GM18861 (cell line): Measurements from ENCODE around the gene MAP4.

Source experiments
- ATAC-seq: cut with Tn5 transposase; IDR thresholded peaks from one replicate; pipeline ENCODE4 v1.9.1; 2021; ENCODE audit not compliant: unreplicated experiment

The MAP4 gene

DNA sequence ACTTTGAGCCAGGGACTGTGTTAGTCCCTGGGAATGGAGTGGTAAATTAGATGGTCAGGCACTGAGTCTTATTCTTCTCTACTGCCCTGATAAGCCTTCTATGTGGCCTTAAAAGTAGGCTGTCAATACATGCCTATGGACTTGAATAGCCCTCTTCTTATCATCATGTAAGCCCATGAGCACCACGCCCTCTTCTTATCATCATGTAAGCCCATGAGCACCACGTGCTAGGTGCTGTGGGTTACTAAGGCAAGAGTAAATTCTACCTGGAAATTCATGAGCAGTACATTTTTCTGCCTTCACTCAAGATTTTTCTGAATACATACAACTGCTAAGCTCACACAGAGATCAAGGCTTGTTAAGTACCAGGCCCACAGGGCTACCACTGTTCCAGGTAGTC lies 144.8 kb downstream of the MAP4 start:
- no peak for ATAC-seq

DNA sequence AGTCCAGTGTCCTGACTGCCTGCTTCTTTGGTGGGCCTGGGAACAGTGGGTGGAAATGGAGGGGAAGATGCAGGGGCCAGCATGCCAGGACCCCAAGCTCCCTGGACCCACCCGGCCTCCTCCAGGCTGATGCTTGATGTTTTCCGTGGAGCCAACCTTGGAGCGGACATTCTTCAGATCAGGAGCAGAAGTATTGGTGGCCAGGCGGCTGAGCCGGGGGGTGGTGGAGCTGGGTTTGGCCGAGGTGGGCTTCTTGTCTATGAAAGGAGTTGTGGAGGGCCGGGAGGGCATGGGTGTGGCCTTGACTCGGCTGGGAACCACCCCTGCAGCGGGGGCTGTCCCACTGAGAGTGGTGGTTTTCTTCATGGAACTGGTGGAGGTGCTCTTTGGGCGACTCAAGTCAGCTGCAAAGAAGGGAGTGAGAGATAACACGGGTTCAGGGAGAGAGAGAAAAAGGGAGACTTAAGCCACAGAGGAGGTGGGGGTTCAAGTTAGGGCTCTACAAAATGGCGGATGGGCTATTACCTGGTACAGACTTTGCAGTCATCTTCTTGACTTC lies 145.4 kb downstream of the MAP4 start:
- ATAC-seq = no peak

DNA sequence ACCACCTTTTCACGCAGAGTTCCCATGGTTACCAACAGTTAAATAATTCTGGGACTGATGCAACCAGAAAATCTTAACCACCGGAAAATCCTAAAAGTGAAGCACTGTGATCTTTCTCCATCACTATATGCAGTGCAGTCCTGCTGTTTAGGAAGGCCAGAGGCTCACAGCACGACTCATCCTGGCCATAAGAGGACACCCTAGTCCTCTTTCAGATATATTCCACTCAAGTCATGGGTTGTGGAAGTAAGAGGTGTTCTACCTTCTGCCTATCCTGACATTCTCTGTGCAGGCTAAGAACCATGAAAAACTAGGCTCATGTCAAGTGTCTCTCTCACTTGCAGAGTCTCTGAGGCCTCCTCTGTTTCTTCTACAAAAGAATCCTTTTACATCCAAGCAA lies 146.1 kb downstream of the MAP4 start:
- ATAC-seq = no peak

DNA sequence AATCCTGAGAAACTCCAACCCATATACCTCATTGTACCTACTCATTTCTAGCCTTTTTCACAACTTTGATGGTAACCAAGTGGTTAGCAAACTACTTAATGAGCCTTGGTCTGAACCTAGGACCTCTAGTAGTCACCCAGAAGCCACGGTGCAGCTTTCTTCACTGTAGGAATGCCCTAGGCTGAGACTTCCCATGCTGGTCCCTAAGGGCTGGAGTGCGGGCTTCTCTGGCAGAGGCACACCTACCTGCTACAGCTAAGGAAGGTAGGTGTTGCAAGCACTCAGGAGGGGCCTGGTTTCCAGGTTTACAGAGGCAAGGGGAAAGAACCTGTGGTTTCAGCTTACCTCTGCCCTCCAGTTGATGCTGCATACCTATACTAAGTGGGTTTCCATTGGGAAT lies 147.9 kb downstream of the MAP4 start:
- ATAC-seq = no peak

DNA sequence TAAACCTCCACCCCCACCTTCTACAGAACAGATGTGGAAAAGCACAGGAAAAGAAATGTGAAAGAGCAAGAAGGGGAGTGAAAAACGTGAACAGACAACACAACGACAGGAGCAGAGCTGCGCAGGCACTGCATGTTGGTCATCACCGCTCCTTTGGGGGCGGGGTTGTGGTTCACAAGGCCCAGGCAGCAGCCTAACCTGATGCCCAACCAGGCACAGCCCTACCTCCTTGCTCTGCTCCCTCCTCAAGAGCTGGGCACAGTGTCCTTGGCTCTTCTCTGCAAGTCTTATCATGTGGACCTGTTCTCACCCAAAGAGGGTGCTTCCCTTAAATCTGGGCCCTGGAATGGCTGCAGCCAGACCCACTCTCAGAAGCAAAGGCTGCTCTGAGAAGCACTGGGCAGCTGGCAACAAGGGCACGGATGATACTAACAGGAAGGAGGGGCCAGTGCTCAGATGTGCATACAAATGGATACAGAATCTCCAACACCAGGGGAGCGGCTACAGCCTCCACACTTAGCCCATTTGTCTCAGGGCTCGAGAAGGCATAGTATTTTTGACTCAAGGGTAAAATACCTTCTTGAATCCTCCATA lies 148.7 kb downstream of the MAP4 start:
- ATAC-seq = no peak

DNA sequence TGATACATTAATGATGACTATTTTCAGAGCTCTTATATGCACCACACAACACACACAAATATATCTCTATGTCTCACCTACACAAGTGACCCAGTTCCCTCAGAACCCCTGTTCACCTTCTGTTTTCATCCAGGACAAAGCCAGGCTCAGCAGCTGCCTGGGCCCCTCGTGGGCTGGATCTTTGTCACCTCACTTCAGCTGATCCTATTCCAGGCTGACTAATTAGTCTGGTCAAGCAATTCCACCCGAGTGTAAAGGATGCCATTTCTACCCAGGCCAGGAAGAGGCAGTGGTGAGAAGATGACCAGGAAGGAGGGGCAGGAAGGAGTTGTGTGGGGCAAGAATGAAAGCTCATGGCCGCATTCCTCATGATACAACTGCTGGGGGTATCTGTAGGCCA lies 151.0 kb downstream of the MAP4 start:
- ATAC-seq = no peak

DNA sequence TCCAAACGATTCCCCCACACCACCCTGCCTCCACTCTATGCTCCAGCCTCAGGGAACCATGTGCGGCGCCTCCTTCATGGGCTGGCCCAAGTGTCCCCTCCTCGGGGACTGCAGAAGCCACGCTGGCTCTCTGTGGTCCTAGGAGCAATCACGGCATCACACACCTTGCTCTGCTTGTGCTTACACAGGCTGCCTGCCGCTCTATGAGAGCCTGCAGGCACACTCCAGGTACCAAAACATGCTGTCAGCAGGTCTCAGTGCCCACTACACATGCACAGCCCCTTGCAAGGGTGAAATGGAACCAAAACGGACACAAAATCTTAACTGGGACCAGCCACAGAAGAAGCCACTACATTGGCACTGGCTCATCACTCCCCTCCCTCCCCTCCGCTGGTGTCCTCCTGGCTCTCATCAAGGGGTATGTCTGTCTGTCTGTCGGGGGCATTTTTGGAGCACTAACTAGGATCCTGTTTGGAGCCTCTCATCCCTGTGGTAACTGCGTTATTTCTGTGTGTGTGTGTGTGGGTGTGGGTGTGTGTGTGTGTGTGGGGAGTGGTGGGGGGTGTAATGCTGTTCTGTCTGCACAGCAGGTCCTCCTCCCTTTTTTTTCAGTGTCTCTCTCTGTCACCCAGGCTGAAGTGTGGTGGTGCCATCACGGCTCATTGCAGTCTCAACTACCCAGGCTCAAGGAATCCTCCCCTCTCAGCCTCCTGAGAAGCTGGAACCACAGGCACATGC lies 152.7 kb downstream of the MAP4 start:
- ATAC-seq = no peak

DNA sequence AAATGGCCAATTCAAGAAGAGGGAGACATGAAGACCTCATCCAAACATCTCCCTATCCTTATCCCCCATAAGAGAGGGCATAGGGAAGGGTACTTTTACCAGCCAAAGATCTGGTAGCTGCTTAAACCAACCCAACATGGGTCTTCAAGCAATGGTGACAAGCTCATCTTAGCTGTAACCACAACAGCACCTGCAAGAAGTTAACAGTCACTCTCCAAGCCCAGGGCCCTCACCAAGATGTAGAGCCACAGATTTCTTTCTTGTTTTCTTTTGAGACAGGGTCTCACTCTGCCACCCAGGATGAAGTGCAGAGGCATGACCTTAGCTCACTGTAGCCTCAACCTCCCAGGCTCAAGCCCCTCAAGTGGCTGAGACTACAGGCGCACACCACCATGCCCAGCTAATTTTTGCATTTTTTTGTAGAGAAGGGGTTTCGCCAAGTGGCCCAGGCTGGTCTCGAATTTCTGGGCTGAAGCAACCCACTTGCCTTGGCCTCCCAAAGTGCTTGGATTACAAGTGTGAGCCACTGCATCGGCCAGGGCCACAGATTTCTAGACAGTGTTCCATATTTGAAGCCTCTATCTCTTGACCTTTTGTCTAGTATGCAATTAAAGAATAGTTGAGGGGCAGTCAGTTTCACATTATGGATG lies 156.1 kb downstream of the MAP4 start:
- no peak for ATAC-seq

DNA sequence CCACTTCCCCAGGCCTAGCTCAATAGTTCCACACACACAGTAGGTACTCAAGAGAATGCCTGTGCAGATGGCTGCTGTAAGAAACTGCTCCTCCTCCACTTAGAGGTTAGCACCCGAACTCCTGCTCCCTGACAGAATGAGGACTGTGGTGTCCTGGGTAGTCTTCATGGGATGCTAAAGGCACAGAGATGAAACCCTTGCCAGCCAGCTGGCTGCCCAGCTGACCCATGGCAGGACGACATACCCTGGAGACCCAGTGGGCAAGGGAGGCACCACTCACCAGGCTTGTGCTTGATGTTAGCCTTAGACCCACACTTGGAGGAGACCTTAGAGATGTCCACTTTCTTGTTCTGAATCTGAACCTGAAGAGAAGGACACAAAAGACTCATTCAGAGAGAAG lies 159.1 kb downstream of the MAP4 start:
- ATAC-seq = no peak

DNA sequence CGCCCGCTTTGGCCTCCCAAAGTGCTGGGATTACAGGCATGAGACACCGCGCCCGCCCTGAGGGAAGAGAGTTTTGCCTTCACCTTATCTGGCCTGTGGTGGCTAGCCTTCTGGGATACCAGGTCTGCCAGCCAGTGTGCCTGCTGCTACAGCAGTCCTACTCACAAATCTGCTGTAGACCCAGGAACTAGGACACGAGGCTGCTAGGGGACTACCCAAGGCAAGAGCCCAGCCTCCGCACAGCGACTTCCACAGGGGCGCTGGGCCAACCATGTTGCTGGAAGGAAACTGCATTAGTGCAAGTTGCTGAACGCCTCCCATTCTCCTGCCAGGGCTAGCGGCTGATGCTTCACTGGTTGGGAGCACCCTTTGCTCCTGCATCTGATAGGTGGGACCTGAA lies 159.5 kb downstream of the MAP4 start:
- no peak for ATAC-seq

DNA sequence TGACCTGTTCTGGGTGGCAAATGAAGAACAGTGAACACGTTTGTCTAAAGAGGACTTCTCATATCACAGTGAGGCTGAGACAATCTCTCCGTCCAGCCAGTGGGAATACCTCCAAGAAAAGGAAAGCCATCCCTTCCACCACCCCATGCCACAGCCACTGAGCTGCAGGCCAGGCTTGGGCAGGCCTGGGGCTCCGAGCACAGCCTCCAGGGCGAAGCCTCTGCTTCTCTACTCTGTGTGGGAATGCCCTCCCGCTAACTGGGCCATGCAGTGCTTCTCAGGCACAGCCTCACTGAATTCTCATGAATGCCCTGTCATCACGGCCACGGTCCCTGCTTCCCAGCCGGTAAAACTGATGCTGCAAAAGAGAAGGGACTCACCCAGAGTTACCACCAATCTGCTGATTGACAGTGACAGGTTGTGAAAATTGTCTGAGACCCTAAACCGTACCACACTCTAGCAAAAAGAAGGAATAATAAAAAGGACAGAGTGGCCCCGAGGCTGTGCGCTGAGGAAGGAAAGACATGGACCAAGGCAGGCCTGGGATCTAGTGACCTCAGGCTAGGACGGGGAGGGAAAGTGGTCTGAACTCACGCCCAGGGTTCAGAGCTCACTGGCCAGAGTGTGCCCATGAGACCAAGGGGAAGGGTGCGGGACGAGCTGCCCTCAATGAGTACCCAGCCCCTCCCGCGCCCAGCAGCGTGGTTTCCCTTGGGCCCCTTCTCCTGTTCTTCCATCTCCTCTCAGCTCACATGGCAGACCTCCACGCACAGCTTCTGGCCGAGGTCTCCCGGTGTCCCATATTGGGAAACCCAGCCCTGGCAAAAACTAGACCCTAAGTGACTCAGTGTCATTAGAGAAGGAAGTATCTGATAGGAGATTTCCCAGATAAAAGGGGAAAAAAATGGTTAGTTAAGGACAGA lies 160.5 kb downstream of the MAP4 start:
- ATAC-seq = no peak

DNA sequence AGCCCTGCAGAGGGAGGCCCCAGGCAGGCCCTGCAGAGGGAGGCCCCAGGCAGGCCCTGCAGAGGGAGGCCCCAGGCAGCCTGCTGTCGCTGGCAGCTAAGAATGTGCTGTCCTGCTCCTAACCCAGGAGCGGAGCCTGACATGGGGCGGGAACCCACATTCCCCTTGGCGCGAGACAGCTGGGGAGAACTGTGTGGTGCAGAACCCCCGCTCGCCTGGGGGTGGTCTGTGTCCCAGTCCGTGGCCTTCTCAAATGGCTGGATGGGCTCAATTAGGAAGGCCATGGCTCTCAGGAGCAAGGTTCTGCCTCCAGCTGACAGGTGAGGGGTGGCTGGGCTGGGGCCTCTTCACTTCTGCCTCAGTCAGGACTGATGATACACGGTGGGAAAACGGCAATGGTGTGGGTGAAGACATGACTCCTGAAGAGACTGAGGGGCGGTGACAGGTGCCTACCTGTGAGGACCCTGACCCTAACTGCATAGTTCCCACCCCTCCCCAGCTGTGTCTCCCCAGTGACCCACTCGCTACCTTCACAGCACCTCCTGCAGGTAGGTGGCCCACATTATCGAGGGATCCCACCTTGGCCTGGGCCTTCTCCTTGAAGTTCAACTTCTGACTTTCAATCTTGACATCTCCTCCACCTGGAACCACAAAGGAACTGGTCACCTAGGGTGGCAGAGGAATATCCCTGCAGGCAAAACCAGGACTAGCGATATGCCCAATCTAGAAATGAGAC lies 161.3 kb downstream of the MAP4 start:
- ATAC-seq = no peak

DNA sequence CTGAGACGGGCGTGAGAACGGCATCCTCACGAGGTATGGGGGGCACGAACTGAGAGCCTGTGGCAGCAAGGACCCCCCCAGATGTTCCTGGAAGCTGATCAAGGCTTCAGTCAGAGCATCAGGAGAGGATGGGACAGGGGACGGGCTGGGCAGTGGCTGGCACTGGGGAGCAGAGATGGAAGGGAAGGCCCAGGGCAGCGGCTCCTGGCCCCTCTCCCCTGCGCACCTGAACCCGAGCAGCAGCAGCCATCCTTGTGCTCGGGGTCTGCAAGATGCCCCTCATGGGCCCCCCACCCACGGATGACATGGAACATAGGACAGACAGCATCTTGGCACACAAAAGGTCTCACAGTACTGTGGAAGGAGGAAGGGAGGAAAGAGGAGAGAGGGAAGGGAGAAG lies 161.9 kb downstream of the MAP4 start:
- ATAC-seq = no peak

DNA sequence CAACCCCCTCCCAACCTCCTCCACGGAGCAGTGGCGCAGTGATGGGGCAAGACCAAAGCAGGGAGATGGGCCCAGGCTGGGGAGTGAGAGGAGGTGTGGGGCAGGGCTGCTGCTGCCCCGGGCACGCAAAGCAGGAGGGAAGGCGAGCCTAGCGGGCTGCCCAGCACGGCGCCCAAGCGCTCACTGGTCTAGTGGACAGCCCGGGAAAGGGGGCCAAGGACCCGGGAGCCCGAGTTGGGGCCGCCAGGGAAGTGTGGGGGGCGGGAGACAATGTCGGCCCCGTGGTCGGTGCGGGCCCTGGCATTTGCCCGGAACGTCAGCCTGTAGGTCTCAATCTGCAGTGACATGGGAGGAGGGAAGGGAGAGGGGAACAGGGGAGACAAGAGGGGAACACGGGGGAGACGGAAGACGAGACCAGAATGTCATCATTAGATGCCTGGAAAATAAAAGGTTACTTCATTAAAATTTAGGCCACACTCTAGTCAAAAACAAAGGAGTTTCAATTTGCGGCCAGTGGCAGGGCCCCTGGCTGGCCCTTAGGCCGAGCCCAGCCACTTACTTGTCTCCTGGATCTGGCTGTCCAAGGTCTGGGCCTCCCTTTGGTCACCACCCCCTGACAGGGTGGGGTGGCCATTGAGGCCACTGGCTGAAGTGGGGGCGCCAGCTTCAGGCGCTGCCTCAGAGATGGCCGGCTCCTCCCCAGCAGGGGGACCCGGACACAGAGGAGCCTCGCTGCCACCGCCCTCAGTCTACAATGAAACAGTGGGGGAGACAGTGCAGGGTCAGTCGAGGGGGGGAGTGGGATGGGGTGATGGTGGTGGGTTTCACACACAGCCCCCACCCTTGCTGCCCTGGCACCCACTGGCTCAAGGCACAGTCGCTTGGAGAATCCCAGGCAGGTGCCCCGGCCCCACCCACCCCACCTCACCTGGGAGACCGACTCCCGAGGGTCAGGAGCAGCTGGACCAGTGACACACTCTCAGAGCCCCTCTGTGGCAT lies 163.3 kb downstream of the MAP4 start:
- no peak for ATAC-seq

DNA sequence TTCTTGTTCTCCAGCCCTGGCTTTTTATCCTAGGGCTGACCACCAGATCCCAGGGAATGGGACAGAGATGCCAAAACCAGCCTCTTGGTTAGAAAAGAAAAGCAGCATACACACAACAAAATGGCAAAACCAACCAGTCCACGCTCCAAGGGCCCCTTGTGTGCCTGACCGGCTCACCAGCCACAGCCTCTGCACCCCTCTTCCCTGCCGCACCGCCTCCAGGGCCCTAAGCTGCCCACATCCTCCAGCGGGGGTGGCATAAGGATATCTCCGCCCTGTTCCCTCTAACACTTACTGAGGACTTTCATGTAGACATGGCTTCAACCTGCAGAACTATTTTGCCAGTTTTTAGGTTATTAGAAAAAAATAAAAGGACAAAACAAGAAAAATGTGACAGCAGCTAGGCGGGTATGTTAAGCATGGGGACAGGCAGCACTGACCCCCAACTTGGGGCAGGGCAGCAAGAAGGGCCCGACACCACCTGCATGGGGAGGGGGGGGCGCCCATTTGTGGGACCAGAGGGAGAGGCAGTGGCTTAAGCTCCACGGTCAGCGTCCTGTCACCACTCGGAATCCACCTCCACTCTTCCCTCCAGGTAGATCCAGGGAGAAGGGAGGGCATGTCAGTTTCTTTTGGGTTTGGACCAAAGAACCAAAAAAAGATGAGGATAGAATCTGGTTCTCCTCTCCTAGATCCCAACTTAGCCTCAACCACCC lies 164.2 kb downstream of the MAP4 start:
- no peak for ATAC-seq

DNA sequence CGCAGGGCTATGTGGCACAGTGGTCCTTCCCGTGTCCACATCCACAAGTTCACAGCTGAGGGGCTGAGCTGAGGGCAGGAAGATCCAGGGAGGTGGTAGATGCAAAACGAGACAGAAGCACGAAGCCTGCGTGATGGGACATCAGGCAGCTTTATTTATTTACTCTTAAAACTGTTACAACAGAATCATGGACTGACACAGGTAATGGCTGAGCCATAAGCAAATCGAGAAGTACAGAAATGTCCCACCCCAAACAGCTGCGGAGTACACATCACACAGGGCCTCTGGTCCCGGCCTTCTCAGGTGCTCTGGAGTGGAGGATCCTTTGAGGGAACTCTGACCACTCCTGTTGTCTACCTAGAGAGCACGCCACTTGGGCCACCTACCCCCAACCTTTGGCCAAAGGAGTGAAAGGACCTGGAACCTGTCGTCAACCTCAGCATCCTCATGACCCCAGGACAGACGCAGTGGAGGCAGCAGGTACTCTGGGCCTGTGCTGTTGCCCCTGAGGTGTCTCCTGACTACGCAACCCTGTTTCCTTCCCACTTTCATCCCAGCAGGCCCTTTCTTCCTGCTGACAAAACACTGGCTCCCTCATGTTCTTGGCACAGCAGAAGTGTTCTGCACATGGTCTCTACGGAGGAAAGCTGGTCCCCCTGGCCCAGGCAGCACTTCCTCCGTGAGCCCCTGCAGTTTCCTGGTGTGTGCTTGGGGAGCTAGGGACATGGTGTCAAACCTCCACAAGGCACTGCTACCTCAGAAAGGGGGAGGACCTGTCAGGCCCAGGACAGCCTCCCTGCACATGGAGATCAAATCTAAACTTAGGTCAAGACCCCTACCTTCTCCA lies 165.4 kb downstream of the MAP4 start:
- no peak for ATAC-seq

DNA sequence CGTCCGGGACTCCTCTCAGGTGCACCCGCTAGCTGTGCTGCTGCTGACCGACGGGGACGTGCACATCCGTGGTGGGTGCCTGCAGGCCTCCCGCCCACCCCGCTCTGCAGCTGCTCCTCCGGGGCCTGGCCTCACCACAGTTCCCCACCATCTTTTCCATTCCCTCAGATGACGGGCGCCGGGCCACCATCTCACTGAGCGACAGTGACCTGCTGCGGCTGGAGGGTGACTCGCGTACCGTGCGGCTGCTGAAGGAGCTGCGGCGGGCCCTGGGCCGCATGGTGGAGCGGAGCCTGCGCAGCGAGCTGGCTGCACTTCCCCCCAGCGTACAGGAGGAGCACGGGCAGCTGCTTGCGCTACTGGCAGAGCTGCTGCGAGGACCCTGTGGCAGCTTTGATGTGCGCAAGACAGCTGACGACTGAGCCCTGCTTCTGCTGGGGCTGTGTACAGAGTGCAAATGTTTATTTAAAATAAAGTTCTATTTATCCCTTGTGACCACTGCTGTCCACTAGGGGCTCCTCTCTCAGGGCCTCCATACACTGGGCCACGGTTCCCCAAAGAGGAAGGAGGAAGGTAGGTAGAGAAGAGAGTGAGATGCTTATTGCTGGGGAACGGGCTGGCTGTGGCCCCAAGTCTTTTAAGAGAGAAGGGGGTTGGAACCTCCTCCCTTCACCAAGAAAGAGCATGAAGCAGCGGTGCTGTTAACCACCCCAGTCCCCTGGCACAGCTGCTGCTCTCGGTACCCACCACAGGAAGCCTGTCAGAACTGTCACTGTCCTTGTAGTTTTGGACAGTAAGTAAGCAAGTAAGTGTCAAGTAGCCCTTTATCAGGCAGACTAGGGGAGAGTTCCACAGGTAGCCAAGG lies 166.3 kb downstream of the MAP4 start:
- no peak for ATAC-seq
